ENCODE results near the gene EMD. TPM values are rescaled to one million over a fixed set of nuclear protein-coding genes. Genes with fewer than 3 reads are reported as not detected.

The EMD gene
- total RNA-seq, 3 donors from 2014 or later, result 33.8 to 48.1 (median 45.6) TPM

GRCh38 chrX:154356596-154356995 lies 22.5 kb upstream of the EMD start:
- Histone ChIP-seq H3K27me3 (peaks cover 0 to 25% of the 10 kb centered on the region in 2 donors), H3K36me3 (no peaks in the 10 kb centered on the region), H3K4me1 (no peaks in the 10 kb centered on the region), H3K9me3 (no peaks in the 10 kb centered on the region), H3K27ac (no peak overlapping the region), H3K4me3 (no peak overlapping the region)
- intact Hi-C loops (cut with DNase I; ENCODE audit: low total_unique reads), result no loop called here
- TF ChIP-seq POLR2A (IDR thresholded peaks at IDR 0.05) (no peak), POLR2AphosphoS5 (IDR thresholded peaks at IDR 0.05) (no peak), CTCF (IDR thresholded peaks at IDR 0.05) (no peak)
- DNase-seq (ENCODE audit: low spot score in 2 of 2), result no peak

- intact Hi-C loops (cut with DNase I; ENCODE audit: low total_unique reads), result no loop called here
- TF ChIP-seq CTCF (IDR thresholded peaks at IDR 0.05) (no peak), POLR2AphosphoS5 (IDR thresholded peaks at IDR 0.05) (no peak)
- H3K4me1 ChIP-seq, result no peaks in the 10 kb centered on the region
- H3K9me3 ChIP-seq, result no peaks in the 10 kb centered on the region
- H3K27ac ChIP-seq, result peak overlapping the region in 1 of 2 donors; percentile 25
- H3K27me3 ChIP-seq, result peaks cover 0 to 25% of the 10 kb centered on the region in 2 donors
- no peaks in the 10 kb centered on the region for H3K36me3 ChIP-seq
- no peak overlapping the region for H3K4me3 ChIP-seq
- DNase-seq (ENCODE audit: low spot score in 2 of 2), result no peak
Observed at GRCh38 chrX:154357205-154357604, 21.9 kb upstream of the EMD start.

- Histone ChIP-seq H3K27ac (peak overlapping the region in 1 of 2 donors; percentile 52), H3K9me3 (no peaks in the 10 kb centered on the region), H3K4me1 (no peaks in the 10 kb centered on the region), H3K27me3 (peaks cover 0 to 19% of the 10 kb centered on the region in 2 donors), H3K4me3 (no peak overlapping the region), H3K36me3 (no peaks in the 10 kb centered on the region)
- TF ChIP-seq POLR2AphosphoS5 (IDR thresholded peaks at IDR 0.05) (no peak), CTCF (IDR thresholded peaks at IDR 0.05) (no peak), POLR2A (IDR thresholded peaks at IDR 0.05) (no peak)
- intact Hi-C loops (cut with DNase I; ENCODE audit: low total_unique reads), result no loop called here
- no peak for DNase-seq (ENCODE audit: low spot score in 2 of 2)
Observed at GRCh38 chrX:154358011-154358410, 21.1 kb upstream of the EMD start.

- Histone ChIP-seq H3K4me3 (no peak overlapping the region), H3K27me3 (peaks cover 0 to 15% of the 10 kb centered on the region in 2 donors), H3K27ac (peak overlapping the region in 1 of 2 donors; percentile 52), H3K9me3 (no peaks in the 10 kb centered on the region), H3K4me1 (no peaks in the 10 kb centered on the region), H3K36me3 (no peaks in the 10 kb centered on the region)
- TF ChIP-seq POLR2AphosphoS5 (IDR thresholded peaks at IDR 0.05) (no peak), CTCF (IDR thresholded peaks at IDR 0.05) (no peak), POLR2A (IDR thresholded peaks at IDR 0.05) (no peak)
- intact Hi-C loops (cut with DNase I; ENCODE audit: low total_unique reads), result no loop called here
- DNase-seq (ENCODE audit: low spot score in 2 of 2), result no peak
Observed at GRCh38 chrX:154358829-154359228, 20.3 kb upstream of the EMD start.

- Histone ChIP-seq H3K9me3 (no peaks in the 10 kb centered on the region), H3K27me3 (peaks cover 0 to 11% of the 10 kb centered on the region in 2 donors), H3K36me3 (no peaks in the 10 kb centered on the region), H3K4me3 (no peak overlapping the region), H3K27ac (peak overlapping the region in 1 of 2 donors; percentile 32), H3K4me1 (no peaks in the 10 kb centered on the region)
- DNase-seq (ENCODE audit: low spot score in 2 of 2), result no peak
- intact Hi-C loops (cut with DNase I; ENCODE audit: low total_unique reads), result no loop called here
- TF ChIP-seq POLR2AphosphoS5 (IDR thresholded peaks at IDR 0.05) (no peak), POLR2A (IDR thresholded peaks at IDR 0.05) (no peak), CTCF (IDR thresholded peaks at IDR 0.05) (no peak)
Observed at GRCh38 chrX:154359362-154360154, 19.5 kb upstream of the EMD start.
